GM19238 (cell line): ENCODE data around the gene PRPS1L1.

ENCODE experiments used
- DNase-seq: peaks from one replicate; pipeline ENCODE4 v3.0.0; 2011; ENCODE audit warnings: low spot score; ENCODE audit not compliant: insufficient read length

PRPS1L1 gene

GRCh38 chr7:18027628-18028027 lies at the start of gene PRPS1L1:
TSS of gene PRPS1L1 (minus strand) at chr7:18027846.
- DNase-seq, result no peak

DNA sequence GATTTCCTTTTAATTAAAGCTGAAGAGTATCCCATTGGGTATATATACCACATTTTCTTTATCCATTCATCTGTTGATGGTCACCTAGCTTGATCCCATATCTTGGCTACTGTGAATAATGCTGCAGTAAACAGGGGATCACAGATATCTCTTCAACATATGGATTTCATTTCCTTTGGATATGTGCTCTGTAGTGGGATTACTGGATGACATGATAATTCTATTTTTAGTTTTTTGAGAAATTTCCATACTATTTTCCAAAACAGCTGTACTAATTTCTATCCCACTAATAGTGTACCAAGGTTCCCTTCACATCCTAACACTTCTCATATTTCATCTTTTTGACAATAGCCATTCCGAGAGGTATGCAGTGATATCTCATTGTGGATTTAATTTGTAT lies 48.8 kb upstream of the PRPS1L1 start:
- no peak for DNase-seq

DNA sequence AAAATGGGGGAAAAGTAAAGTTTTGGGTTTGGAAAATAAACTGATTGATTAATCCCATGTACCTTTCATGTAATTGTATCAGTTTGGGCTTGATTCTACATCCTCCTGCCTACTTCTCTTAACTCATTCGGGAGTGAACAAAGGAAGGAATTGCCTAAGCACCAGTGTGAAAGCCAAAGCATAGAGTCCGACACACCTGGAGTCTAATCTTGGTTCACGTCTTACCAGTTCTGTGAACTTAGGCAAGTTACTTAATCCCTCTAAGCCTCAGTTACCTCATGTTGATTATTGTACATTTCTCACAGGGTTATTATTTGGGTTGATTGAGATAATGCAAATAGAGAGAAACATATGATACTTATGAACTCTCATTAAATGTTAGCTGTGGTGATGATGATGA lies 41.1 kb upstream of the PRPS1L1 start:
- no peak for DNase-seq

GRCh38 chr7:18064242-18064838 lies 36.7 kb upstream of the PRPS1L1 start:
- no peak for DNase-seq

- no peak for DNase-seq
These were observed 35.7 kb upstream of the PRPS1L1 start for GRCh38 chr7:18063149-18063901.

DNA sequence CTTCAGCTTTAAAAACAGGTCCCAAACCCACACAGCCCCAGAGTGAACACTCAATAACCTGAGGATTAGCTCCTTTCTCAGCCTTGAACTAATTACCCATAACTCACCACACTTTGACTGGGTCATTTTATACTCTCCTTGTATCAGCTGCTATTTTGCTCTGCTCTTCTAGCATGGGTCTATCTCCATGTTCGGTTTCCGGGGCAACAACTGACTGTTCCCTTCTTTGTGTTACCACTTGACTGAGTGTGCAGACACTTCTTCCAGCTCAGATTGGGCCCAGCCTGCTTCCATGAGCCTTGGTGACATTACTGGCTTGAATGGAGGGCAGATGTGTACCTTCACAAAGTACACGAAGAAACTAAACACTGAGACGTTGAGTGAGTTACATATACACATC lies 31.5 kb upstream of the PRPS1L1 start:
- no peak for DNase-seq

GRCh38 chr7:18053941-18054340 lies 26.3 kb upstream of the PRPS1L1 start:
- DNase-seq, result no peak

DNA sequence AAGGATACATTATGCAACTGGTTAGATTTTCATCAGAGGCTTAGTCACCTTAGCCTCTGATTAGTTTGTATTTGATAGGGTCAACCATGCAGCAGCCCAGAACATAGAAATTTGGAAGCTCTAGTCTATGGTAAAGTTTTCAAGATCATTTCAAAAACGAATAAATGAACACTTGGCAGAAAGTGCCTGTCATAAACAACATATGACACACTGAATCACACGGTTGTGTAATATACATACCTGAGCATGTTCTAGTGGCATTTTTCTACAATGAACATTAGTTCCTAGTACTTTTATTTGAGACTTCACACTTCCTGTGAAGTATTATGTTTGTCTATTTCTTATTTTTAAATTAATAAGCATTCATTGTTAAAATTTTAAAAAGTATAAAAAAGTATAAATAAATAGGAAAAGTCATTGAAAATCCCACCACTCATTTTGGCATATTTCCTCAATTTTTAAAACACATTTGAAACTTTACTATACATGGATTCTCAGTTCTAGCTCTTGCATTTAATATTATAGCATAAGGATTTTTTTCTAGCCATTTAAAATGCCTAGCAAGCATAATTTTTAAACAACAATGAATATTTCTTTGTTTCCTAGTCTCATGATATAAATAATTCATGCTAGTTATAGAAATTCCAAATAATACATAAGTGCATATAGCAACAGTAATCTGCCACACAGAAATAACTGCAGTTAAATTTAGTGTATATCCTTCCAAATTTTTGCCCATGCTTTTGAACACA lies 25.7 kb upstream of the PRPS1L1 start:
- DNase-seq, result no peak

- DNase-seq, result no peak
These were observed 21.6 kb upstream of the PRPS1L1 start for GRCh38 chr7:18049262-18049661.

DNA sequence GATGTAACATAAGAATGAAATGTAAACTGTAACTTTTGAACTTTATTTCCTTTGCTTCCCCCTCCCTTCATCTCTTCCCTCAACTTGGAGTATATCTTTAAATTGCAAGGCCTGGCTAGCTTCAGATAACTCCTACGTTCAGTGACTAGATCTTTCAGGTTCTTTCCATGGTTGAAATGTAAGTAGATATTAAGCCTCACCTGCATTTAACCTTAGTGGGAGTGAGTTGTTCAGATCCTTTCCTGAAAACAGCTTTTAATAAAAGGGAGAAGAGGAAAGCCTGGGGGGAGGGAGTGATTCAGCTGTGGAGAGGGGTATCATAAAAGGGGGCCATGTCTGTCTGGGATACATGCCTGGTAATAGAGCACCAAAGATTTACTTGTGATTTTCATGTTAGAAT lies 19.0 kb upstream of the PRPS1L1 start:
- DNase-seq, result no peak

GRCh38 chr7:18045171-18045570 lies 17.5 kb upstream of the PRPS1L1 start:
- no peak for DNase-seq

GRCh38 chr7:18041191-18041590 lies 13.5 kb upstream of the PRPS1L1 start:
- no peak for DNase-seq

- no peak for DNase-seq
These were observed 12.6 kb upstream of the PRPS1L1 start for GRCh38 chr7:18040196-18040595.

GRCh38 chr7:18038382-18038781 lies 10.7 kb upstream of the PRPS1L1 start:
- DNase-seq, result no peak

DNA sequence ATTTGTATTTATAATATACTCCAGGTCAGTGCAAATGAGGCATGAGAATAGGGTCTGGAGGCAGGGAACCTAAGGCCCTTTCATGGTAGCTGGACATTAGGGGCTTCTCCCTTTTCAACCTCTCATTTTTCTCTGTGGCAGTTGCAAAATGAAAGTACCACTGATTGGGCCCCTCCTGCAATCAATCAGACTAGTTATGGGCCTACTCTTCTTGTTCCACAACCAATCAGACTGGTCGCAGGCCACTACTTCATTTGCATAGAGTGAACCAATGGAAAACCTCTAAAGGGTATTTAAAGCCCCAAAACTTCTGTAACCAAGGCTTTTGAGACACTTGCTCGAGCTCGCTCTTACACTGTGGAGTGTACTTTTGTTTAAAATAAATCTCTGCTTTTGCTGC lies 10.0 kb upstream of the PRPS1L1 start:
- no peak for DNase-seq

GRCh38 chr7:18036783-18037182 lies 9.1 kb upstream of the PRPS1L1 start:
- no peak for DNase-seq

DNA sequence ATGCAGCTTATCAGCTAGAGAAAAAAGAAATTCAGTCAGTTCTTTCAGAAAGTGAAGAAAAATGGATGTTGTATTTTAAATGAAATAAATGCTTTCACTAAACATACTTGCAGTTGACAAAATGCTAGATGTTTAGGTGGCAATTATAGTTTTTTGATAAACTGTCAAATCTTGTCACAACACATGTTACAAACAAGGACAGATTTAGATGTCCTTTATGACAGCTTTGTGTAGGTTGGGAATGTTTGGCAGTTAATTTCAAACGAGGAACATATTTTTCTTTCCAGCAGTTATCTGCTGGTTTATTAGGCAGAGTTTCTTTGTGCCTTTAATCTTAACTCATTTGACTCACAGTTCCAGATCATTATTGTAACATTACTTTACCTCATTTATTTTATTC lies 3.1 kb upstream of the PRPS1L1 start:
- no peak for DNase-seq

DNA sequence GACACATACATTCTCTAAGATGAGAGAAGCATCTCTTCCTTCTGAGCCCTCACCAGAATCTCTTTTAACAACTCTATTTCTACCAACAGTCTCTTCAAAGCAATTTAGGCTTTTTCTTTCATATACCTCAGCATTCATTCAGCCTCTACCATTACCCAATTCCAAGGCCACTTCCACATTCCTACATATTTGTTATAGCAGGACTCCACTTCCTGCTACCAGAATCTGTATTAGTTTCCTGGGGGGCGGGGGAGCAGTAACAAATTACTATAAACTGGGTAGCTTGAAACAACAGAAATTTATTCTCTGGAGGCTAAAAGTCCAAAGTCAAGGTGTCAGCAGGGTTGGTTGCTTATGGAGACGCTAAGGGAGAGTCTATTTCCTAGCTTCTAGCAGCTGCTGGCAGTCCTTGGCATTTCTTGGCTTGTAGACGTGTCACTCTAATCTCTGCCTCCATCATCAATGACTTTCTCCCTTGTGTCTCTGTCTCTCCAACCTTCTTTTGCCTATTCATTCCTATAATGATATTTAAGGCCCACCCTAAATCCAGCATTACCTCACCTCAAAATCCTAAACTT lies 7.4 kb downstream of the PRPS1L1 start:
- no peak for DNase-seq

DNA sequence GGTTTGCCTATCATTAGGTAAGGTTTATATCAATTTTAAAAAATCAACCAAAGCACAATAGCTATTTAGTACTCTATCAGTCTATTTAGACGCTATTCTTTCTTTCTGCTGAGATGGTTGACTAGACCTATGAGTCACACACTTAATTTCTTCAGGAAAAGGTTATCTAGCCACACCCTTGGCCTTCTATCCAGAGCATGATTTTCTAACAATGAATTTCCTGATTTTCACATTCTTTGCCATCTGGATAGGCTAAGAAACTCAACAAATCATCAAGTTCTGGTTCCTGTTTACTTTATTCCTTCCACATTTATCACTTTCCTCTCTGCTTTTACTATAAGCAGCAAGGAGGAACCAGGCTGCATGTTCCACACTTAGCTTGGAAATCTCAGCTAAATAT lies 8.1 kb downstream of the PRPS1L1 start:
- no peak for DNase-seq

- DNase-seq, result no peak
These were observed 9.1 kb downstream of the PRPS1L1 start for GRCh38 chr7:18018296-18019215.
